GM12875 (cell line): Measurements from ENCODE around the gene AKAP7.

ENCODE experiments used
- H3K4me3 ChIP-seq: one replicate; pipeline ENCODE4 v1.5.1; 2011; ENCODE audit warnings: low read depth, low read length, control low read depth
- TF ChIP-seq, protein P1 (sequence below): IDR thresholded peaks from 2 replicates; pipeline ENCODE4 v1.5.1; 2011; ENCODE audit warnings: low read depth, mild to moderate bottlenecking, control low read depth, inconsistent platforms, low read length, moderate library complexity, borderline replicate concordance; ENCODE audit not compliant: insufficient read depth

The AKAP7 gene

DNA sequence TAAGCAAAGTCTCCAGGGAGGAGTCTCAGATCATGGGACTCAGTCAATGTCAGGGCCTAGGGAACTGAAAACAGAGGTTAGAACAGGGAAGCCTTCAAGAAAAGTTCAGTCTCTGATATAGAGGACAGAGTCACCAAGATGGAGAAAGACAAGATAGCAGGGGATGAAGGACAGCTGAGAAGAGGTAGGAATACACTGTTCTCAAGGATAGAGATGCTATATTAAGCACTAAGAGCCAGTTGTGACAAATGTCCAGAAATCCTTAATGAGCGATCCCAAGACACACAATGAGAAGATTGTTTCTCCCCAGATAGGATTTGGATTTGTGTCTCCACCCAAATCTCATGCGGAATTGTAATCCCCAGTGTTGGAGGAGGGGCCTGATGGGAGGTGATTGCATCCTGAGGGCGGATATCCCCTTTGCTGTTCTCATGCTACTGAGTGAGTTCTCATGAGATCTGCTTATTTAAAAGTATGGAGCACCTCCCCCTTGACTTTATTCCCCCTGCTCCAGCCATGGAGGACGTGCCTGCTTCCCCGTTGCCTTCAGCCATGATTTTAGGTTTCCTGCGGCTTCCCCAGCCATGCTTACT lies 168.2 kb downstream of the AKAP7 start:
- no peak overlapping the region for H3K4me3 ChIP-seq
- TF ChIP-seq, protein P1, sequence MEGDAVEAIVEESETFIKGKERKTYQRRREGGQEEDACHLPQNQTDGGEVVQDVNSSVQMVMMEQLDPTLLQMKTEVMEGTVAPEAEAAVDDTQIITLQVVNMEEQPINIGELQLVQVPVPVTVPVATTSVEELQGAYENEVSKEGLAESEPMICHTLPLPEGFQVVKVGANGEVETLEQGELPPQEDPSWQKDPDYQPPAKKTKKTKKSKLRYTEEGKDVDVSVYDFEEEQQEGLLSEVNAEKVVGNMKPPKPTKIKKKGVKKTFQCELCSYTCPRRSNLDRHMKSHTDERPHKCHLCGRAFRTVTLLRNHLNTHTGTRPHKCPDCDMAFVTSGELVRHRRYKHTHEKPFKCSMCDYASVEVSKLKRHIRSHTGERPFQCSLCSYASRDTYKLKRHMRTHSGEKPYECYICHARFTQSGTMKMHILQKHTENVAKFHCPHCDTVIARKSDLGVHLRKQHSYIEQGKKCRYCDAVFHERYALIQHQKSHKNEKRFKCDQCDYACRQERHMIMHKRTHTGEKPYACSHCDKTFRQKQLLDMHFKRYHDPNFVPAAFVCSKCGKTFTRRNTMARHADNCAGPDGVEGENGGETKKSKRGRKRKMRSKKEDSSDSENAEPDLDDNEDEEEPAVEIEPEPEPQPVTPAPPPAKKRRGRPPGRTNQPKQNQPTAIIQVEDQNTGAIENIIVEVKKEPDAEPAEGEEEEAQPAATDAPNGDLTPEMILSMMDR, result no peak

DNA sequence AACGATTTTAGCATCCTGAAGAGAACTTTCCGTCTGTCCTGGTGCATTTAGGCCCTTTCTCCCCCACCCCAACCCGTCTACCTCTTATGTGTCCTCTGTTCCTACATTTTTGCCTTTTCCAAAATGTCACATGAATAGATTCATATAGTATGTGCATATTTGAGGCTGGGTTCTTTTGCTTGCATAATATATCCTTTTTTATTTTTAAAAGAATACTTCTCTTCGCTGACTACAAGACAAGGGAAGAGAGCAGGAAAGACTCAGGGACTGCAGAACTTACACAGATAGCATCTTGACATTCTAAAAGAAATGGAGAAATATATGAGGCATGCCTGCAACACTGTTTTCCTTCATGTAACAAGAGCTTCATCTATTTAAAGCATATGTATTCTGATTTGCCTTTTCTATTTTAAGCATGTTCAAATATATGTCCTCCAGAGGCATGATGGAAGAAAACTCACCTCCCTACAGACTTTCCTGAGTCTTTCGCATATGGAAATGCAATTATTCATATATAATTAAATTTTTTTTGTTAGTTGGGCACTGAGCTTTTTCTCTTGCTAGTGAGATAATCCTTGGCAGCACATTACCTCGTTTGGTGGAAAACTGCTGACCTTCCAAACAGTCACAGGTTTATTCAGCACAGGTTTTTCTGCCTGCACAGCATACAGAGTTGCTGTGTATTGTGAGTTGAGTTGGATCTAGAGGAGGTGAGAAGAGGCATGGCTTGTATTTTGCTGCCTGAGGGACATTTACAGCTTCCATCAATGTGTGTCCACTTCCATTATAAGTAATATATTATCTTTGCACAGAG lies 170.0 kb downstream of the AKAP7 start:
- no peak overlapping the region for H3K4me3 ChIP-seq
- TF ChIP-seq, protein P1, result no peak

DNA sequence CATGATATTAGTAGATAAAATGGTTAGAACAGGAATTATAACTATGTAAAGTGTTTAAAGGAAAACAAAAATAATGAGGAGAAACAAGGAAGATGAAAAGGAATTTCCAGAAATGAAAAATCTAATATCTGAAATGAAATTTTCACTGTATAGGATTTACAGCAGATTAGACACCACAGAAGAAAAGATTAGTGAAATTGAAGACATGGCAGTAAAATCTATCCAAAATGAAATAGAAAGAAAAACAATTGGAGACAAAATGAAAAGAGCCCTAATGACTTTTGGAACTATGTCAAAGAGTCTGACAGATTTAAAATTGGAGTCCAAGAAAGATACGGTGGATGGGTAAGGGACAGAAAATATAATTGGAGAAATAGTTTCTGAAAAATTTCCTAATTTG lies 174.2 kb downstream of the AKAP7 start:
- H3K4me3 ChIP-seq, result no peak overlapping the region
- TF ChIP-seq, protein P1, result no peak

DNA sequence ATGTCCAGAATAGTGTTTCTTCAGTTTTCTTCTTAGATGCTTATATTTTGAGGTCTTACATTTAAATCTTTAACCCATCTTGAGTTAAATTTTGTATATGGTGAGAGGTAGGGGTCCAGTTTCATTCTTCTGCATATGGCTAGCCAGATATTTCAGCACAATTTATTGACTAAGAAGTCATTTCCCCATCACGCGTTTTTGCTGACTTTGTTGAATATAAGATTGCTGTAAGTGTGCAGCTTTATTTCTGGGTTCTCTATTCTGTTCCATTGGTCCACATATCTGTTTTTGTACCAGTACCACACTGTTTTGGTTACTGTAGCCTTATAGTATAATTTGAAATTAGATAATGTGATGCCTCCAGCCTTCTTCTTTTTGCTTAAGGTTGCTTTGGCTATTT lies 179.6 kb downstream of the AKAP7 start:
- H3K4me3 ChIP-seq, result no peak overlapping the region
- TF ChIP-seq, protein P1, result no peak

DNA sequence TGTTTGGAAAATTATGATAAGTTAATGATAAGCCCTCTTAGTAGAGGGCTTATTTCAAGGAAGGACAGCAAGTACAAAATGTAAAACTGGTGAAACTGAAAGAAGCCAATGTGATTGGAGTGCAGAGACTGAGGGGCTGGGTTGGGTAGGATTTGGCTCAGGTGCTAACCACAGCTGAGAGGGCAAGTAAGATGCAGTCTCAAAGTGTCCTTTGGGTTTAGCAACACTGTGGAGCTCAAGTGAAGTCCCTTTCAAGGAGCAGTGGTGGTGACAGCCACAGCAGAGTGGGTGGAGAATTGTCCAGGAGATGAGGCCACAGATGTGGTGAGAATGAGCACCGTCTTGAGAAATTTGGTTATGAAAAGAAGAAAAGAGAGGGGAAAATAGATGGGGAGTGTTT lies 181.4 kb downstream of the AKAP7 start:
- no peak overlapping the region for H3K4me3 ChIP-seq
- TF ChIP-seq, protein P1, result no peak

DNA sequence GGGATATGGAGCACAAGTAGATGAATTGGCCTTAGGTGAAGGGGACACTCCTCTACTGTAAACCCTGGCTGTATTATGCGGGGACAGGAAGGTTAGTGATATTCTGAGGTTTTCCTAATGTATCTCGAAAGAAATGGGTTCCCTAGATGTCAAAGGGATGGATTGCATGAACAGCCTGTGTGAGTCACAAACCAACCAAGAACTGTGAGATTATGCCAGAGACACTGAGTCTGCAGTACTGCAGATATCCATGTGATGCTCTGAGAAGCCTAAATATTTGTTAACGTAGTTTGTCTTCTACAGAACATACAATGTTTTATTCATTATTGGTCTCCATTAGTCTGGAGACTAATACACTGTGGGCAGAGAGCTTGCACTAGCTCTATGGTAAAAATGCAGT lies 182.2 kb downstream of the AKAP7 start:
- no peak overlapping the region for H3K4me3 ChIP-seq
- TF ChIP-seq, protein P1, result no peak

DNA sequence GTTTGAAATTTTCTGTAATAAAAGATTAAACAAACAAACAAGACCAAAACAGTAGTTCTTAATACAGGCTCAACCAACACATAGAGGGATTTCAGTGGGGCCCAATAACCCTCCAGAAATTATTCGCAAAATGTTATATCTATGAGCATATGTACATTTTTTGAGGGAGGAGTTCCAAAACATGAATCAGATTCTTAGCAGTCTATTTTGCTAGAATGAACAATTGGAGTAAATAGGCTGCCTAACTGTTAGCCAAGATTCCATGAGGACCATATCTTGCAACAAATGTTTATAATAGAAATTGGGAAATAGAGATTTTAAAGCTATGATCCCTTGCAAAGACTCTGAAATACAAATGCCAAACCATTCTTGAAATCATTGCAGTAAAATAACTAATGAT lies 186.3 kb downstream of the AKAP7 start:
- TF ChIP-seq, protein P1, result no peak
- no peak overlapping the region for H3K4me3 ChIP-seq
